HEK293 (cell line): Measurements from ENCODE around the gene C11orf91.
"Not testable (repeated sequence)": the region's sequence is repeated elsewhere in the genome, so short reads cannot be mapped to it uniquely, and the experiment has no call there.

Experiments used
- CTCF ChIA-PET: fragments of 350-600 bp; formaldehyde crosslinking; extraction: SDS; loops from one replicate; lab custom pipeline; 2021; ENCODE audit warnings: antibody characterized with exemption; lab: Yijun Ruan, JAX
- POLR2A ChIA-PET: fragments of 300-600 bp; formaldehyde crosslinking; extraction: SDS; loops from one replicate; lab custom pipeline; 2020; ENCODE audit warnings: antibody characterized with exemption, inconsistent platforms; lab: Yijun Ruan, JAX
- H3K27ac ChIP-seq: fragments of 200-500 bp; sonication (Bioruptor generic); 2 replicates; pipeline ENCODE4 v1.5.1; 2014; ENCODE audit warnings: low read depth, low read length, control low read depth, inconsistent platforms; ENCODE audit errors: extremely low read depth
- H3K36me3 ChIP-seq, 2 experiments: fragments of 200-500 bp in 1 of 2; sonication (Bioruptor generic) in 1 of 2; 1 replicate in 1 of 2; 2 replicates in 1 of 2; pipeline ENCODE4 v1.5.1; 2014 to 2017; ENCODE audit warnings: inconsistent platforms in 2 of 2, low read length in 2 of 2; ENCODE audit not compliant: control insufficient read depth in 2 of 2, insufficient read depth in 1 of 2
- H3K4me1 ChIP-seq: fragments of 200-500 bp; sonication (Bioruptor generic); 2 replicates; pipeline ENCODE4 v1.5.1; 2014; ENCODE audit warnings: mild to moderate bottlenecking, low read length, inconsistent platforms; ENCODE audit not compliant: control insufficient read depth, insufficient read depth
- H3K4me3 ChIP-seq: 2 replicates; pipeline ENCODE4 v1.5.1; 2011; ENCODE audit warnings: low read depth, mild to moderate bottlenecking, control low read depth, low read length, moderate library complexity
- H3K9me3 ChIP-seq: fragments of 200-500 bp; sonication (Bioruptor generic); 2 replicates; pipeline ENCODE4 v1.5.1; 2014; ENCODE audit warnings: low read depth, low read length, inconsistent platforms; ENCODE audit not compliant: control insufficient read depth, insufficient read depth
- KLF16 ChIP-seq: fragments of 450-650 bp; formaldehyde crosslinking; IDR thresholded peaks from 2 replicates; pipeline ENCODE4 v1.5.1; 2017; ENCODE audit warnings: missing biosample characterization, missing genetic modification characterization
- MEIS1 ChIP-seq: sonication (generic); formaldehyde crosslinking; IDR thresholded peaks from 2 replicates; pipeline ENCODE4 v1.8.1; 2022; ENCODE audit warnings: missing genetic modification reagents, mild to moderate bottlenecking, borderline replicate concordance
- MYNN ChIP-seq: fragments of 450-650 bp; formaldehyde crosslinking; IDR thresholded peaks from 2 replicates; pipeline ENCODE4 v1.5.1; 2016; ENCODE audit warnings: missing biosample characterization, missing genetic modification characterization, borderline replicate concordance
- PRDM6 ChIP-seq: fragments of 450-650 bp; formaldehyde crosslinking; IDR thresholded peaks from 2 replicates; pipeline ENCODE4 v1.5.1; 2017; ENCODE audit warnings: missing biosample characterization, missing genetic modification characterization
- SP3 ChIP-seq: fragments of 450-650 bp; formaldehyde crosslinking; IDR thresholded peaks from 2 replicates; pipeline ENCODE4 v1.5.1; 2016; ENCODE audit warnings: missing biosample characterization, missing genetic modification characterization
- ZNF133 ChIP-seq: fragments of 450-650 bp; formaldehyde crosslinking; IDR thresholded peaks from 2 replicates; pipeline ENCODE4 v1.5.1; 2016; ENCODE audit warnings: missing biosample characterization, missing genetic modification characterization
- ZNF18 ChIP-seq: fragments of 450-650 bp; formaldehyde crosslinking; IDR thresholded peaks from 2 replicates; pipeline ENCODE4 v1.5.1; 2016; ENCODE audit warnings: missing biosample characterization, missing genetic modification characterization
- ZNF239 ChIP-seq: fragments of 450-650 bp; formaldehyde crosslinking; IDR thresholded peaks from 2 replicates; pipeline ENCODE4 v1.5.1; 2016; ENCODE audit warnings: missing biosample characterization, missing genetic modification characterization
- ZNF366 ChIP-seq: fragments of 450-650 bp; formaldehyde crosslinking; conservative IDR thresholded peaks from 2 replicates; pipeline ENCODE4 v1.5.1; 2016; ENCODE audit warnings: missing biosample characterization, missing genetic modification characterization
- ZNF639 ChIP-seq: fragments of 450-650 bp; formaldehyde crosslinking; IDR thresholded peaks from 2 replicates; pipeline ENCODE4 v1.5.1; 2016; ENCODE audit warnings: missing biosample characterization, missing genetic modification characterization
- ZNF692 ChIP-seq: fragments of 450-650 bp; formaldehyde crosslinking; IDR thresholded peaks from 2 replicates; pipeline ENCODE4 v1.5.1; 2016; ENCODE audit warnings: missing biosample characterization, missing genetic modification characterization
- ZNF785 ChIP-seq: fragments of 450-650 bp; formaldehyde crosslinking; IDR thresholded peaks from 2 replicates; pipeline ENCODE4 v1.5.1; 2016; ENCODE audit warnings: missing biosample characterization, missing genetic modification characterization
- ZNF830 ChIP-seq: fragments of 450-650 bp; IDR thresholded peaks from 2 replicates; pipeline ENCODE4 v1.5.0; 2018; ENCODE audit warnings: missing biosample characterization, missing genetic modification characterization, low read depth, mild to moderate bottlenecking, moderate library complexity
- TF ChIP-seq, protein P1 (sequence below): fragments of 450-650 bp; formaldehyde crosslinking; IDR thresholded peaks from 2 replicates; pipeline ENCODE4 v1.5.1; 2016; ENCODE audit warnings: missing biosample characterization, missing genetic modification characterization

The C11orf91 gene

DNA sequence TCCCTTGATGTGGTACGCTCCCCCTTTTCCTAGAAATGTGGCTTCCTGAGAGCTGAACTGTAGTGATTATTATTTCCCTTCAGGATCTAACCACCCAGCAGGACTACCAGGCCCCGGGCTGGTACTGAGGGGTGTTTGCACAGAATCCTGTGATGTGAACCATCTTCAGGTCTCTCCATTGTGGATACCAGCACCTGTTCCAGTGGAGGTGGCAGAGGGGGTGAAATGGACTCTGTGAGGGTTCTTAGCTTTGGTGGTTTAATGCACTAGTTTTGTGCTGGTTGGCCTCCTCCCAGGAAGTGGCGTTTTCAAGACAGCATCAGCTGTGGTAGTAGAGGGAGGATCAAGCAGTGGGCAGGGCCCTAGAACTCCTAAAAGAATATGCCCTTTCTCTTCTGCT is 18.6 kb downstream of the C11orf91 start:
- Histone ChIP-seq H3K4me3 (no peak overlapping the region), H3K9me3 (no peaks in the 10 kb centered on the region), H3K36me3 (no peaks in the 10 kb centered on the region), H3K4me1 (no peaks in the 10 kb centered on the region), H3K27ac (no peak overlapping the region)
- ChIA-PET CTCF (interaction anchor here (0.6 to 1.2 kb wide), 4 partner anchors 80 to 412 kb away, joined by 3 to 5 read pairs (median 4); no protein-coding TSS in a partner anchor), POLR2A (no interaction called here)
- TF ChIP-seq KLF16 (tag by site-specific recombination) (no peak), ZNF830 (tag by site-specific recombination) (no peak), PRDM6 (no peak), ZNF366 (no peak), ZNF239 (tag by site-specific recombination) (no peak), MEIS1 (CRISPR knock-in tag) (no peak), ZNF692 (no peak), SP3 (tag by site-specific recombination) (no peak), MYNN (tag by site-specific recombination) (no peak), ZNF785 (tag by site-specific recombination) (no peak), ZNF639 (no peak), ZNF18 (no peak), ZNF133 (no peak)
- TF ChIP-seq, protein P1, sequence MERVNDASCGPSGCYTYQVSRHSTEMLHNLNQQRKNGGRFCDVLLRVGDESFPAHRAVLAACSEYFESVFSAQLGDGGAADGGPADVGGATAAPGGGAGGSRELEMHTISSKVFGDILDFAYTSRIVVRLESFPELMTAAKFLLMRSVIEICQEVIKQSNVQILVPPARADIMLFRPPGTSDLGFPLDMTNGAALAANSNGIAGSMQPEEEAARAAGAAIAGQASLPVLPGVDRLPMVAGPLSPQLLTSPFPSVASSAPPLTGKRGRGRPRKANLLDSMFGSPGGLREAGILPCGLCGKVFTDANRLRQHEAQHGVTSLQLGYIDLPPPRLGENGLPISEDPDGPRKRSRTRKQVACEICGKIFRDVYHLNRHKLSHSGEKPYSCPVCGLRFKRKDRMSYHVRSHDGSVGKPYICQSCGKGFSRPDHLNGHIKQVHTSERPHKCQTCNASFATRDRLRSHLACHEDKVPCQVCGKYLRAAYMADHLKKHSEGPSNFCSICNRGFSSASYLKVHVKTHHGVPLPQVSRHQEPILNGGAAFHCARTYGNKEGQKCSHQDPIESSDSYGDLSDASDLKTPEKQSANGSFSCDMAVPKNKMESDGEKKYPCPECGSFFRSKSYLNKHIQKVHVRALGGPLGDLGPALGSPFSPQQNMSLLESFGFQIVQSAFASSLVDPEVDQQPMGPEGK (tag by site-specific recombination), result no peak

- H3K9me3 ChIP-seq, H3K36me3 ChIP-seq, POLR2A ChIA-PET, H3K4me3 ChIP-seq, H3K27ac ChIP-seq, H3K4me1 ChIP-seq: not testable (repeated sequence)
- CTCF ChIA-PET, result interaction anchor here (1.0 kb wide), 1 partner anchor 9 kb away, joined by 7 read pairs; no protein-coding TSS in a partner anchor
Observed at GRCh38 chr11:33678616-33679015, 22.0 kb downstream of the C11orf91 start.
